K562 (cell line): ENCODE data around the gene RSPH9. TPM values are rescaled to one million over a fixed set of nuclear protein-coding genes. Genes with fewer than 3 reads are reported as not detected.

ENCODE experiments used
- ATAC-seq: fragments of 200-7000 bp; cut with Tn5 transposase; 3 replicates; pipeline ENCODE4 v1.9.1; 2020; ENCODE audit warnings: moderate library complexity
- BruUV-seq: library from RNA; stranded (reverse); fragments of 400-500 nt; replicated peaks from 2 replicates; lab custom pipeline; 2021; lab: Mats Ljungman, UMichigan
- CTCF ChIA-PET: fragments of 300-600 bp; formaldehyde crosslinking; extraction: SDS; loops from one replicate; lab custom pipeline; 2021; ENCODE audit warnings: low intra/inter-chr PET ratio; lab: Yijun Ruan, JAX
- POLR2A ChIA-PET: fragments of 300-600, 350-650 bp; sonication (Branson Sonifier 250); formaldehyde crosslinking; extraction: SDS; loops from one replicate; lab custom pipeline; 2021; ENCODE audit warnings: antibody characterized with exemption, inconsistent platforms; lab: Yijun Ruan, JAX
- DNase-seq, 4 experiments: peaks; one replicate each; pipeline versions ENCODE4 v3.0.0 to v3.0.0-alpha.2; 2011 to 2018; ENCODE audit warnings: low spot score in 3 of 4, mixed read lengths in 3 of 4; ENCODE audit errors: extremely low read depth in 1 of 4
- FAIRE-seq: peaks from 2 replicates; lab custom pipeline; 2011; peaks lifted over from hg19 to GRCh38; lab: Jason Lieb, UNC
- H2AFZ ChIP-seq: 2 replicates; pipeline ENCODE4 v1.6.0; 2011; ENCODE audit warnings: low read depth, low read length, control low read depth, inconsistent platforms
- H3K27ac ChIP-seq: fragments of 200-600 bp; 3 replicates; pipeline ENCODE4 v1.8.0; 2011; ENCODE audit warnings: low read depth, mild to moderate bottlenecking, control low read depth, inconsistent platforms, low read length, moderate library complexity, mixed read lengths; ENCODE audit errors: extremely low read depth
- H3K27me3 ChIP-seq, 2 experiments: fragments of 300-600 bp in 1 of 2; 2 replicates in 1 of 2; 3 replicates in 1 of 2; pipeline versions ENCODE4 v1.6.0 to v1.8.0; 2011; ENCODE audit warnings: inconsistent platforms in 2 of 2, low read length in 2 of 2, mild to moderate bottlenecking in 1 of 2, mixed read lengths in 1 of 2, moderate library complexity in 1 of 2; ENCODE audit not compliant: control insufficient read depth in 2 of 2, insufficient read depth in 2 of 2
- H3K36me3 ChIP-seq: fragments of 300-600 bp; 3 replicates; pipeline ENCODE4 v1.8.0; 2011; ENCODE audit warnings: mild to moderate bottlenecking, low read length, inconsistent platforms; ENCODE audit not compliant: control insufficient read depth, insufficient read depth
- H3K4me1 ChIP-seq, 2 experiments: fragments of 200-600 bp in 1 of 2; replicated peaks in 1 of 2; 2 replicates in 1 of 2; 3 replicates in 1 of 2; pipeline versions ENCODE4 v1.5.1 to v1.8.0; 2011; ENCODE audit warnings: inconsistent platforms in 2 of 2, low read length in 2 of 2, mild to moderate bottlenecking in 1 of 2, mixed read lengths in 1 of 2, moderate library complexity in 1 of 2; ENCODE audit not compliant: control insufficient read depth in 2 of 2, insufficient read depth in 2 of 2
- H3K4me2 ChIP-seq: 2 replicates; pipeline ENCODE4 v1.6.1; 2011; ENCODE audit warnings: low read length, control low read depth, inconsistent platforms, mixed read lengths; ENCODE audit not compliant: insufficient read depth
- H3K4me3 ChIP-seq: fragments of 200-600 bp; sonication (generic), shearing (Covaris generic); 2 replicates; pipeline ENCODE4 v1.5.1; 2016; ENCODE audit warnings: control low read depth, inconsistent platforms
- H3K79me2 ChIP-seq: fragments of 200-600 bp; 3 replicates; pipeline ENCODE4 v1.8.0; 2011; ENCODE audit warnings: low read length, inconsistent platforms; ENCODE audit not compliant: control insufficient read depth, insufficient read depth
- H3K9ac ChIP-seq, 2 experiments: 2 replicates each; pipeline versions ENCODE4 v1.6.0 to v1.6.1; 2011; ENCODE audit warnings: low read depth in 2 of 2, low read length in 2 of 2, control low read depth in 1 of 2, inconsistent platforms in 1 of 2, mild to moderate bottlenecking in 1 of 2, mixed read lengths in 1 of 2; ENCODE audit not compliant: insufficient read depth in 1 of 2
- H3K9me1 ChIP-seq: one replicate; pipeline ENCODE4 v1.6.0; 2011; ENCODE audit warnings: inconsistent platforms, mild to moderate bottlenecking, low read length, moderate library complexity; ENCODE audit not compliant: control insufficient read depth, insufficient read depth
- H3K9me3 ChIP-seq: replicated peaks from 2 replicates; pipeline ENCODE4 v1.5.1; 2011; ENCODE audit warnings: low read depth, low read length, inconsistent platforms; ENCODE audit not compliant: control insufficient read depth, insufficient read depth
- H4K20me1 ChIP-seq: replicated peaks from 2 replicates; pipeline ENCODE4 v1.6.1; 2011; ENCODE audit warnings: low read length, inconsistent platforms, mixed read lengths; ENCODE audit not compliant: control insufficient read depth, insufficient read depth
- CAMTA2 ChIP-seq: fragments of 250-450 bp; sonication (Bioruptor Pico); conservative IDR thresholded peaks from 2 replicates; pipeline ENCODE4 v1.5.1; 2022
- CBX3 ChIP-seq, 2 experiments: IDR thresholded peaks; 1 replicate in 1 of 2; 2 replicates in 1 of 2; pipeline ENCODE4 v1.6.1; 2012; ENCODE audit warnings: inconsistent platforms in 2 of 2, low read length in 2 of 2, borderline replicate concordance in 1 of 2, control low read depth in 1 of 2
- CREB1 ChIP-seq, 2 experiments: sonication (generic) in 1 of 2; formaldehyde crosslinking in 1 of 2; IDR thresholded peaks; 2 replicates each; pipeline versions ENCODE4 v1.6.1 to v1.8.0; 2012 to 2022; ENCODE audit warnings: inconsistent platforms in 1 of 2, mild to moderate bottlenecking in 1 of 2, missing genetic modification reagents in 1 of 2, moderate library complexity in 1 of 2
- HNRNPUL1 ChIP-seq: fragments of 200-400 bp; formaldehyde crosslinking; IDR thresholded peaks from 2 replicates; pipeline ENCODE4 v1.6.1; 2017; ENCODE audit warnings: low read length
- IRF2 ChIP-seq: sonication (generic); formaldehyde crosslinking; IDR thresholded peaks from 2 replicates; pipeline ENCODE4 v1.8.1; 2022; ENCODE audit warnings: mild to moderate bottlenecking, missing genetic modification reagents
- KDM4B ChIP-seq, 2 experiments: fragments of 450-650 bp in 1 of 2; sonication (generic) in 1 of 2; IDR thresholded peaks; 2 replicates each; pipeline ENCODE4 v1.6.1; 2016 to 2017; ENCODE audit warnings: borderline replicate concordance in 2 of 2, antibody characterized with exemption in 1 of 2, low read depth in 1 of 2, mild to moderate bottlenecking in 1 of 2
- KDM5B ChIP-seq: fragments of 200-600 bp; sonication (generic); IDR thresholded peaks from 2 replicates; pipeline ENCODE4 v1.6.1; 2012; ENCODE audit warnings: low read depth, mild to moderate bottlenecking, moderate library complexity, low read length, control low read depth, inconsistent platforms; ENCODE audit not compliant: insufficient replicate concordance
- RCOR1 ChIP-seq, 2 experiments: IDR thresholded peaks; 2 replicates each; pipeline ENCODE4 v1.6.1; 2012; ENCODE audit warnings: low read depth in 2 of 2, low read length in 2 of 2, borderline replicate concordance in 1 of 2, improper control_type of control experiment in 1 of 2
- SRF ChIP-seq, 2 experiments: fragments of 250-450, 450-650 bp in 1 of 2; sonication (Bioruptor Pico) in 1 of 2; sonication (generic) in 1 of 2; formaldehyde crosslinking; IDR thresholded peaks; 2 replicates each; pipeline versions ENCODE4 v1.5.0 to v1.5.1; 2020 to 2022; ENCODE audit warnings: mild to moderate bottlenecking in 1 of 2, missing genetic modification reagents in 1 of 2
- SRSF9 ChIP-seq: fragments of 200-400 bp; formaldehyde crosslinking; IDR thresholded peaks from 2 replicates; pipeline ENCODE4 v1.6.1; 2017; ENCODE audit warnings: low read depth, low read length, borderline replicate concordance
- TAF9B ChIP-seq: fragments of 450-650 bp; IDR thresholded peaks from 2 replicates; pipeline ENCODE4 v1.6.1; 2018; ENCODE audit warnings: mild to moderate bottlenecking; ENCODE audit not compliant: partially characterized antibody
- ZNF165 ChIP-seq: fragments of 250-450 bp; sonication (Bioruptor Pico); IDR thresholded peaks from 2 replicates; pipeline ENCODE4 v1.4.0; 2020; ENCODE audit warnings: borderline replicate concordance
- WGBS: fragments of 100-300 bp; shearing (Covaris generic); methylation state at CpG from one replicate; pipeline ENCODE4 v1.1.6; 2016; ENCODE audit warnings: low coverage, mixed read lengths; ENCODE audit not compliant: insufficient coverage; ENCODE audit errors: missing lambda C conversion rate; 5-methylcytosine and 5-hydroxymethylcytosine counted together
- in situ Hi-C: fragments of 300-500 bp; cut with MboI; formaldehyde crosslinking; loops from 4 replicates; pipeline ENCODE4 v1.15.0; 2018; ENCODE audit warnings: inconsistent platforms, mixed read lengths
- intact Hi-C: fragments of 100-400 bp; cut with micrococcal nuclease; formaldehyde crosslinking; loops from 2 replicates; pipeline ENCODE4 v1.14.2; 2022
- polyA plus RNA-seq, 8 experiments: library from polyadenylated mRNA; depleted of rRNA in 4 of 8; stranded (reverse) in 5 of 8; unstranded in 3 of 8; fragments of >200 nt; fragmentation: Nextera tagmentation in 2 of 8; fragmentation: Illumina TruSeq in 1 of 8; extraction: Ambion mirVana in 2 of 8; extraction: Trizol in 1 of 8; gene quantifications; 2 replicates each; pipeline versions ENCODE4 v1.2.1 to v1.2.3, GENCODE V29; 2011 to 2014; ENCODE audit warnings: inconsistent platforms in 1 of 8, missing spikeins in 1 of 8
- total RNA-seq, 7 experiments: library from RNA; depleted of rRNA in 6 of 7; stranded (reverse); fragments of >200 nt in 6 of 7; fragmentation: Illumina TruSeq in 2 of 7; extraction: Trizol in 2 of 7; gene quantifications; 2 replicates each; pipeline versions ENCODE4 v1.2.1 to v1.2.3, GENCODE V29; 2011 to 2021; ENCODE audit warnings: low replicate concordance in 1 of 7
- TF ChIP-seq, protein P1 (sequence below), 3 experiments: fragments of 200-800 bp in 1 of 3; sonication (Bioruptor generic) in 1 of 3; sonication (generic) in 1 of 3; formaldehyde crosslinking in 1 of 3; IDR thresholded peaks; 2 replicates each; pipeline versions ENCODE4 v1.6.1 to v1.8.0; 2016 to 2022; ENCODE audit warnings: mild to moderate bottlenecking in 2 of 3, missing compliant biosample characterization in 2 of 3, missing genetic modification characterization in 2 of 3, missing genetic modification reagents in 1 of 3

The RSPH9 gene
- total and polyA plus RNA-seq, 9 of the 15 experiments (the other 6 are each of a cell fraction or from before 2014, with no cell fraction given): 0.05 to 0.60 (median 0.39) TPM; not detected in 6

DNA sequence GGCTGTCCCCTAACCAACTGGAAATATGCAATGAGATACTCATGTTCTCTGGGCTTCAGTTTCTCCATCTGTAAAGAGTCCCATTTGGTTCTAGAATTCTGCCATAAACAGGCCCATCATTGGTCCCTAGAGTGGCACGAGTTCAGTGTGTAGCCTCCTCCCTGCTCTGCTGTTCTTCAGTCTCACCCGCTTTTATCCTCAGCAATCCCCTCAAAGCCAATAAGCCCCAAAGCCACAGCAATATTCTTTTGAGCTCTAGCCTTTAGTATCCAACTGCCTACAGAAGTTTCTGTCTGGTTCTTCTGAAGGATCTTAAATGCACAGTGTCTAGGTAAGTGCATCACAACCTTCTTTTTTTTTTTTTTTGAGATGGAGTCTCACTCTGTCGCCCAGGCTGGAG lies 52.6 kb downstream of the RSPH9 start:
- no peaks in the 10 kb centered on the region for H3K27me3 ChIP-seq
- no peak overlapping the region for H3K9ac ChIP-seq
- TF ChIP-seq CBX3 (IDR thresholded peaks at IDR 0.05; ENCODE audit: borderline replicate concordance in 1 of 2, low read length in 2 of 2): no peak
- TF ChIP-seq, protein P1, sequence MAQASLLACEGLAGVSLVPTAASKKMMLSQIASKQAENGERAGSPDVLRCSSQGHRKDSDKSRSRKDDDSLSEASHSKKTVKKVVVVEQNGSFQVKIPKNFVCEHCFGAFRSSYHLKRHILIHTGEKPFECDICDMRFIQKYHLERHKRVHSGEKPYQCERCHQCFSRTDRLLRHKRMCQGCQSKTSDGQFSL (CRISPR knock-in tag; IDR thresholded peaks at IDR 0.05): no peak
- TF ChIP-seq, protein P1 (tag; IDR thresholded peaks at IDR 0.05): no peak
- no peak for TF ChIP-seq SRSF9
- TF ChIP-seq IRF2 (CRISPR knock-in tag): no peak
- no peak for TF ChIP-seq TAF9B
- TF ChIP-seq SRF (CRISPR knock-in tag; IDR thresholded peaks at IDR 0.05): no peak
- TF ChIP-seq ZNF165 (CRISPR knock-in tag): no peak
- TF ChIP-seq CAMTA2: no peak
- TF ChIP-seq KDM4B (IDR thresholded peaks at IDR 0.05; ENCODE audit: borderline replicate concordance in 2 of 2, low read depth in 1 of 2): no peak
- TF ChIP-seq RCOR1 (IDR thresholded peaks at IDR 0.05; ENCODE audit: borderline replicate concordance in 1 of 2, low read depth in 2 of 2, low read length in 2 of 2): no peak
- TF ChIP-seq HNRNPUL1: no peak
- no peak for TF ChIP-seq KDM5B
- no peak for TF ChIP-seq CREB1 (IDR thresholded peaks at IDR 0.05)
- no peak for TF ChIP-seq CREB1 (CRISPR knock-in tag; IDR thresholded peaks at IDR 0.05)
- no peak for ATAC-seq
- H2AFZ ChIP-seq: no peak overlapping the region; the same call in 1 of the 2 replicates
- no peaks in the 10 kb centered on the region for H4K20me1 ChIP-seq
- CTCF ChIA-PET: no interaction called here
- H3K9me3 ChIP-seq: no peaks in the 10 kb centered on the region
- no peak overlapping the region for H3K27ac ChIP-seq
- no peak for FAIRE-seq
- in situ Hi-C loops (no loop called here), intact Hi-C loops (no loop called here)
- BruUV-seq: no TSS peak
- no peaks in the 10 kb centered on the region for H3K9me1 ChIP-seq
- H3K79me2 ChIP-seq: no peaks in the 10 kb centered on the region
- no peak overlapping the region for H3K4me3 ChIP-seq
- no peaks in the 10 kb centered on the region for H3K36me3 ChIP-seq
- no peak overlapping the region for H3K4me2 ChIP-seq
- POLR2A ChIA-PET: interaction anchor here (1.1 to 1.3 kb wide), 2 partner anchors 9 to 12 kb away, joined by 3 to 6 read pairs; no protein-coding TSS in a partner anchor
- 52% methylated on average over 2 of the region's 3 CpGs for WGBS
- DNase-seq: no peak
- H3K4me1 ChIP-seq: peaks cover 4 to 21% of the 10 kb centered on the region in 2 experiments; a peak in 4 of 5 replicates
